K562 (cell line): ENCODE measurements around the gene CEP131. TPM values are rescaled to one million over a fixed set of nuclear protein-coding genes. Genes with fewer than 3 reads are reported as not detected.

Source experiments
- POLR2AphosphoS2 ChIP-seq: IDR thresholded peaks from 2 replicates; pipeline ENCODE4 v1.6.1; 2012; ENCODE audit warnings: low read length, improper control_type of control experiment
- ZNF589 ChIP-seq: fragments of 200-800 bp; sonication (Bioruptor generic); IDR thresholded peaks from 2 replicates; pipeline ENCODE4 v1.6.1; 2016; ENCODE audit warnings: low read depth, missing genetic modification characterization, missing compliant biosample characterization
- polyA plus RNA-seq, 8 experiments: library from polyadenylated mRNA; depleted of rRNA in 4 of 8; stranded (reverse) in 5 of 8; unstranded in 3 of 8; fragments of >200 nt; fragmentation: Nextera tagmentation in 2 of 8; fragmentation: Illumina TruSeq in 1 of 8; extraction: Ambion mirVana in 2 of 8; extraction: Trizol in 1 of 8; gene quantifications; 2 replicates each; pipeline versions ENCODE4 v1.2.1 to v1.2.3, GENCODE V29; 2011 to 2014; ENCODE audit warnings: inconsistent platforms in 1 of 8, missing spikeins in 1 of 8
- total RNA-seq, 7 experiments: library from RNA; depleted of rRNA in 6 of 7; stranded (reverse); fragments of >200 nt in 6 of 7; fragmentation: Illumina TruSeq in 2 of 7; extraction: Trizol in 2 of 7; gene quantifications; 2 replicates each; pipeline versions ENCODE4 v1.2.1 to v1.2.3, GENCODE V29; 2011 to 2021; ENCODE audit warnings: low replicate concordance in 1 of 7
- TF ChIP-seq, protein P1 (sequence below): fragments of 200-800 bp; sonication (Bioruptor generic); IDR thresholded peaks from 2 replicates; pipeline ENCODE4 v1.6.1; 2017; ENCODE audit warnings: missing genetic modification characterization, missing compliant biosample characterization
- TF ChIP-seq, protein P2 (sequence below), 2 experiments: fragments of 450-650 bp; IDR thresholded peaks; 2 replicates each; pipeline ENCODE4 v1.6.1; 2016
- TF ChIP-seq, protein P3 (sequence below), 2 experiments: fragments of 450-650 bp in 1 of 2; sonication (generic) in 1 of 2; formaldehyde crosslinking in 1 of 2; IDR thresholded peaks; 2 replicates each; pipeline versions ENCODE4 v1.7.1 to v1.9.0; 2016 to 2022; ENCODE audit warnings: inconsistent platforms in 1 of 2, mild to moderate bottlenecking in 1 of 2, missing genetic modification reagents in 1 of 2
- TF ChIP-seq, protein P4 (sequence below): fragments of 250-450 bp; sonication (Bioruptor Pico); IDR thresholded peaks from 2 replicates; pipeline ENCODE4 v1.4.0; 2020; ENCODE audit warnings: mild to moderate bottlenecking
- TF ChIP-seq, protein P5 (sequence below): sonication (generic); formaldehyde crosslinking; IDR thresholded peaks from 2 replicates; pipeline ENCODE4 v1.8.0; 2022; ENCODE audit warnings: mild to moderate bottlenecking, missing genetic modification reagents, borderline replicate concordance

The CEP131 gene
- total and polyA plus RNA-seq, 9 of the 15 experiments (the other 6 are each of a cell fraction or from before 2014, with no cell fraction given) = 0.24 to 21.2 (median 2.3) TPM

GRCh38 chr17:81238815-81239713 is 16.3 kb upstream of the CEP131 start, which contains the start of the genes NDUFAF8 and TEPSIN (continued):
- TF ChIP-seq, protein P1, sequence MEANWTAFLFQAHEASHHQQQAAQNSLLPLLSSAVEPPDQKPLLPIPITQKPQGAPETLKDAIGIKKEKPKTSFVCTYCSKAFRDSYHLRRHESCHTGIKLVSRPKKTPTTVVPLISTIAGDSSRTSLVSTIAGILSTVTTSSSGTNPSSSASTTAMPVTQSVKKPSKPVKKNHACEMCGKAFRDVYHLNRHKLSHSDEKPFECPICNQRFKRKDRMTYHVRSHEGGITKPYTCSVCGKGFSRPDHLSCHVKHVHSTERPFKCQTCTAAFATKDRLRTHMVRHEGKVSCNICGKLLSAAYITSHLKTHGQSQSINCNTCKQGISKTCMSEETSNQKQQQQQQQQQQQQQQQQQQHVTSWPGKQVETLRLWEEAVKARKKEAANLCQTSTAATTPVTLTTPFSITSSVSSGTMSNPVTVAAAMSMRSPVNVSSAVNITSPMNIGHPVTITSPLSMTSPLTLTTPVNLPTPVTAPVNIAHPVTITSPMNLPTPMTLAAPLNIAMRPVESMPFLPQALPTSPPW (CRISPR knock-in tag) = peak; percentile 62
- TF ChIP-seq, protein P2, sequence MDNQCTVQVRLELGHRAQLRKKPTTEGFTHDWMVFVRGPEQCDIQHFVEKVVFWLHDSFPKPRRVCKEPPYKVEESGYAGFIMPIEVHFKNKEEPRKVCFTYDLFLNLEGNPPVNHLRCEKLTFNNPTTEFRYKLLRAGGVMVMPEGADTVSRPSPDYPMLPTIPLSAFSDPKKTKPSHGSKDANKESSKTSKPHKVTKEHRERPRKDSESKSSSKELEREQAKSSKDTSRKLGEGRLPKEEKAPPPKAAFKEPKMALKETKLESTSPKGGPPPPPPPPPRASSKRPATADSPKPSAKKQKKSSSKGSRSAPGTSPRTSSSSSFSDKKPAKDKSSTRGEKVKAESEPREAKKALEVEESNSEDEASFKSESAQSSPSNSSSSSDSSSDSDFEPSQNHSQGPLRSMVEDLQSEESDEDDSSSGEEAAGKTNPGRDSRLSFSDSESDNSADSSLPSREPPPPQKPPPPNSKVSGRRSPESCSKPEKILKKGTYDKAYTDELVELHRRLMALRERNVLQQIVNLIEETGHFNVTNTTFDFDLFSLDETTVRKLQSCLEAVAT (IDR thresholded peaks at IDR 0.05) = peak in 1 of 2 experiments; percentile 100; a peak in 2 of 4 replicates
- no peak for TF ChIP-seq ZNF589 (CRISPR knock-in tag)
- no peak for TF ChIP-seq POLR2AphosphoS2
- TF ChIP-seq, protein P3, sequence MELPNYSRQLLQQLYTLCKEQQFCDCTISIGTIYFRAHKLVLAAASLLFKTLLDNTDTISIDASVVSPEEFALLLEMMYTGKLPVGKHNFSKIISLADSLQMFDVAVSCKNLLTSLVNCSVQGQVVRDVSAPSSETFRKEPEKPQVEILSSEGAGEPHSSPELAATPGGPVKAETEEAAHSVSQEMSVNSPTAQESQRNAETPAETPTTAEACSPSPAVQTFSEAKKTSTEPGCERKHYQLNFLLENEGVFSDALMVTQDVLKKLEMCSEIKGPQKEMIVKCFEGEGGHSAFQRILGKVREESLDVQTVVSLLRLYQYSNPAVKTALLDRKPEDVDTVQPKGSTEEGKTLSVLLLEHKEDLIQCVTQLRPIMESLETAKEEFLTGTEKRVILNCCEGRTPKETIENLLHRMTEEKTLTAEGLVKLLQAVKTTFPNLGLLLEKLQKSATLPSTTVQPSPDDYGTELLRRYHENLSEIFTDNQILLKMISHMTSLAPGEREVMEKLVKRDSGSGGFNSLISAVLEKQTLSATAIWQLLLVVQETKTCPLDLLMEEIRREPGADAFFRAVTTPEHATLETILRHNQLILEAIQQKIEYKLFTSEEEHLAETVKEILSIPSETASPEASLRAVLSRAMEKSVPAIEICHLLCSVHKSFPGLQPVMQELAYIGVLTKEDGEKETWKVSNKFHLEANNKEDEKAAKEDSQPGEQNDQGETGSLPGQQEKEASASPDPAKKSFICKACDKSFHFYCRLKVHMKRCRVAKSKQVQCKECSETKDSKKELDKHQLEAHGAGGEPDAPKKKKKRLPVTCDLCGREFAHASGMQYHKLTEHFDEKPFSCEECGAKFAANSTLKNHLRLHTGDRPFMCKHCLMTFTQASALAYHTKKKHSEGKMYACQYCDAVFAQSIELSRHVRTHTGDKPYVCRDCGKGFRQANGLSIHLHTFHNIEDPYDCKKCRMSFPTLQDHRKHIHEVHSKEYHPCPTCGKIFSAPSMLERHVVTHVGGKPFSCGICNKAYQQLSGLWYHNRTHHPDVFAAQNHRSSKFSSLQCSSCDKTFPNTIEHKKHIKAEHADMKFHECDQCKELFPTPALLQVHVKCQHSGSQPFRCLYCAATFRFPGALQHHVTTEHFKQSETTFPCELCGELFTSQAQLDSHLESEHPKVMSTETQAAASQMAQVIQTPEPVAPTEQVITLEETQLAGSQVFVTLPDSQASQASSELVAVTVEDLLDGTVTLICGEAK (IDR thresholded peaks at IDR 0.05) = peak; percentile 96
- TF ChIP-seq, protein P3 (CRISPR knock-in tag; IDR thresholded peaks at IDR 0.05) = no peak
- TF ChIP-seq, protein P4, sequence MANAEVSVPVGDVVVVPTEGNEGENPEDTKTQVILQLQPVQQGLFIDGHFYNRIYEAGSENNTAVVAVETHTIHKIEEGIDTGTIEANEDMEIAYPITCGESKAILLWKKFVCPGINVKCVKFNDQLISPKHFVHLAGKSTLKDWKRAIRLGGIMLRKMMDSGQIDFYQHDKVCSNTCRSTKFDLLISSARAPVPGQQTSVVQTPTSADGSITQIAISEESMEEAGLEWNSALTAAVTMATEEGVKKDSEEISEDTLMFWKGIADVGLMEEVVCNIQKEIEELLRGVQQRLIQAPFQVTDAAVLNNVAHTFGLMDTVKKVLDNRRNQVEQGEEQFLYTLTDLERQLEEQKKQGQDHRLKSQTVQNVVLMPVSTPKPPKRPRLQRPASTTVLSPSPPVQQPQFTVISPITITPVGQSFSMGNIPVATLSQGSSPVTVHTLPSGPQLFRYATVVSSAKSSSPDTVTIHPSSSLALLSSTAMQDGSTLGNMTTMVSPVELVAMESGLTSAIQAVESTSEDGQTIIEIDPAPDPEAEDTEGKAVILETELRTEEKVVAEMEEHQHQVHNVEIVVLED (CRISPR knock-in tag) = peak; percentile 36; the same call in 1 of the 2 replicates
- TF ChIP-seq, protein P5, sequence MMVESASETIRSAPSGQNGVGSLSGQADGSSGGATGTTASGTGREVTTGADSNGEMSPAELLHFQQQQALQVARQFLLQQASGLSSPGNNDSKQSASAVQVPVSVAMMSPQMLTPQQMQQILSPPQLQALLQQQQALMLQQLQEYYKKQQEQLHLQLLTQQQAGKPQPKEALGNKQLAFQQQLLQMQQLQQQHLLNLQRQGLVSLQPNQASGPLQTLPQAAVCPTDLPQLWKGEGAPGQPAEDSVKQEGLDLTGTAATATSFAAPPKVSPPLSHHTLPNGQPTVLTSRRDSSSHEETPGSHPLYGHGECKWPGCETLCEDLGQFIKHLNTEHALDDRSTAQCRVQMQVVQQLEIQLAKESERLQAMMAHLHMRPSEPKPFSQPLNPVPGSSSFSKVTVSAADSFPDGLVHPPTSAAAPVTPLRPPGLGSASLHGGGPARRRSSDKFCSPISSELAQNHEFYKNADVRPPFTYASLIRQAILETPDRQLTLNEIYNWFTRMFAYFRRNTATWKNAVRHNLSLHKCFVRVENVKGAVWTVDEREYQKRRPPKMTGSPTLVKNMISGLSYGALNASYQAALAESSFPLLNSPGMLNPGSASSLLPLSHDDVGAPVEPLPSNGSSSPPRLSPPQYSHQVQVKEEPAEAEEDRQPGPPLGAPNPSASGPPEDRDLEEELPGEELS (CRISPR knock-in tag) = no peak
